ENCODE results near the gene ZNF91. TPM values are rescaled to one million over a fixed set of nuclear protein-coding genes. Genes with fewer than 3 reads are reported as not detected.

ZNF91 gene
- total RNA-seq, 1 experiment from 2014 or later, result 43.5 TPM

- Mint-ChIP-seq H3K4me3 (no peak overlapping the region), H3K27me3 (ENCODE audit: low read depth) (no peaks in the 10 kb centered on the region; the same call in 1 of the 2 replicates), H3K9me3 (peaks cover 88 to 97% of the 10 kb centered on the region in 2 experiments), H3K4me1 (no peaks in the 10 kb centered on the region), H3K36me3 (ENCODE audit: insufficient read depth in 1 of 3, low read depth in 3 of 3) (peaks cover 0 to 21% (median 4%) of the 10 kb centered on the region in 3 experiments; a peak in 4 of 7 replicates), H3K27ac (no peak overlapping the region)
- no CpG with 5 or more reads among the region's 3 CpGs for whole genome bisulfite sequencing (ENCODE audit: extremely low coverage, insufficient read length, low lambda C conversion rate)
- no peak overlapping the region for H4K8ac ChIP-seq (replicated peaks; ENCODE audit: insufficient read length, low read depth, low read length)
- no peak overlapping the region for H2BK15ac ChIP-seq (ENCODE audit: low read depth, low read length)
- no peak overlapping the region for H3K56ac ChIP-seq (ENCODE audit: insufficient read length, low read depth, low read length)
- no peak overlapping the region for H2BK20ac ChIP-seq (ENCODE audit: low read depth, low read length, poor library complexity, severe bottlenecking)
- no peaks in the 10 kb centered on the region for H3K23me2 ChIP-seq (ENCODE audit: insufficient read length, low read depth, low read length, poor library complexity, severe bottlenecking)
- no peak overlapping the region for H3T11ph ChIP-seq (ENCODE audit: low read length)
- H3K14ac ChIP-seq (ENCODE audit: insufficient read depth, low read length), result no peak overlapping the region
- no peak overlapping the region for H3K27ac ChIP-seq (ENCODE audit: insufficient read length, low read depth, low read length)
- no peak for TF ChIP-seq CTCF (conservative IDR thresholded peaks at IDR 0.05)
- H2BK5ac ChIP-seq (ENCODE audit: insufficient read length, low read length), result no peak overlapping the region
- H3K9ac ChIP-seq (ENCODE audit: extremely low read depth, insufficient read length, low read length), result no peak overlapping the region
- no peak overlapping the region for H2BK120ac ChIP-seq (ENCODE audit: low read depth, low read length, poor library complexity, severe bottlenecking)
- no peaks in the 10 kb centered on the region for H3K79me2 ChIP-seq (ENCODE audit: insufficient read depth, low read length)
- H2AFZ ChIP-seq (ENCODE audit: low read length), result no peak overlapping the region
- H3K4me2 ChIP-seq (ENCODE audit: insufficient read depth, insufficient read length, low read length), result no peak overlapping the region
- no peak overlapping the region for H4K91ac ChIP-seq (ENCODE audit: insufficient read length, low read depth, low read length)
- H3K23ac ChIP-seq (ENCODE audit: insufficient read length, low read depth, low read length), result no peak overlapping the region
- no peak overlapping the region for H3K4ac ChIP-seq (ENCODE audit: low read depth, low read length)
- no peaks in the 10 kb centered on the region for H3K79me1 ChIP-seq (ENCODE audit: insufficient read depth, low read depth, low read length, poor library complexity, severe bottlenecking)
- peaks cover 6% of the 10 kb centered on the region for H3K9me3 ChIP-seq (ENCODE audit: control insufficient read depth, low read depth, low read length)
- no peak overlapping the region for H3K18ac ChIP-seq (ENCODE audit: insufficient read length, low read depth, low read length)
- H4K20me1 ChIP-seq (ENCODE audit: control insufficient read depth, insufficient read depth, insufficient read length), result no peaks in the 10 kb centered on the region
- no peaks in the 10 kb centered on the region for H3K27me3 ChIP-seq (ENCODE audit: insufficient read depth, low read length)
- no peak overlapping the region for H2AK5ac ChIP-seq (ENCODE audit: insufficient read length, low read length)
- no peak for DNase-seq
- no peaks in the 10 kb centered on the region for H3K4me1 ChIP-seq (ENCODE audit: insufficient read depth, low read length)
- no peak overlapping the region for H2BK12ac ChIP-seq (ENCODE audit: insufficient read length, low read depth, low read length)
- H4K5ac ChIP-seq (ENCODE audit: insufficient read length, low read depth, low read length), result no peak overlapping the region
These were observed 83.7 kb downstream of the ZNF91 start for GRCh38 chr19:23311551-23311950.

All from H9 (cell line).